ENCODE data around the gene PRADC1. TPM values are rescaled to one million over a fixed set of nuclear protein-coding genes. Genes with fewer than 3 reads are reported as not detected.

The PRADC1 gene
- total RNA-seq, 1 experiment from 2014 or later = 9.4 TPM

GRCh38 chr2:73210019-73210418, 23.0 kb downstream of the PRADC1 start:
- no peaks in the 10 kb centered on the region for H4K20me1 ChIP-seq (ENCODE audit: insufficient read depth)
- H3K4me2 ChIP-seq = no peak overlapping the region
- CTCF ChIA-PET = no interaction called here
- H3K4me3 ChIP-seq = no peak overlapping the region
- POLR2A ChIA-PET (ENCODE audit: unreplicated experiment) = no interaction called here
- BruUV-seq (replicated peaks) = no TSS peak
- TF ChIP-seq EZH2 (IDR thresholded peaks at IDR 0.05; ENCODE audit: low read depth) = no peak
- TF ChIP-seq CTCF (conservative IDR thresholded peaks at IDR 0.05) = no peak
- DNase-seq = no peak
- intact Hi-C loops (cut with micrococcal nuclease; ENCODE audit: unreplicated experiment) = no loop called here
- no peaks in the 10 kb centered on the region for H3K9me3 ChIP-seq (ENCODE audit: insufficient read depth, low read depth)
- H3F3A ChIP-seq (ENCODE audit: insufficient read depth, low read depth) = peaks cover 10% of the 10 kb centered on the region
- H3K79me2 ChIP-seq (ENCODE audit: low read depth) = peaks cover 7% of the 10 kb centered on the region
- H2AFZ ChIP-seq = no peak overlapping the region
- H3K4me1 ChIP-seq (replicated peaks; ENCODE audit: insufficient read depth) = peaks cover 3% of the 10 kb centered on the region; the same call in 1 of the 2 replicates
- H3K27ac ChIP-seq = no peak overlapping the region
- H3K36me3 ChIP-seq (ENCODE audit: low read depth) = no peaks in the 10 kb centered on the region
- H3K9me2 ChIP-seq (ENCODE audit: insufficient read depth) = no peaks in the 10 kb centered on the region
- H3K27me3 ChIP-seq (ENCODE audit: insufficient read depth, low read depth) = no peaks in the 10 kb centered on the region

- DNase-seq = no peak
- Histone ChIP-seq H3K36me3 (ENCODE audit: low read depth) (no peaks in the 10 kb centered on the region), H3K9me2 (ENCODE audit: insufficient read depth) (no peaks in the 10 kb centered on the region), H3K27me3 (ENCODE audit: insufficient read depth, low read depth) (no peaks in the 10 kb centered on the region), H3K79me2 (ENCODE audit: low read depth) (no peaks in the 10 kb centered on the region), H3K9me3 (ENCODE audit: insufficient read depth, low read depth) (no peaks in the 10 kb centered on the region), H3K27ac (no peak overlapping the region), H3K4me3 (no peak overlapping the region), H3F3A (ENCODE audit: insufficient read depth, low read depth) (peaks cover 6% of the 10 kb centered on the region), H3K4me1 (replicated peaks; ENCODE audit: insufficient read depth) (peaks cover 5% of the 10 kb centered on the region; the same call in 1 of the 2 replicates), H3K4me2 (no peak overlapping the region), H4K20me1 (ENCODE audit: insufficient read depth) (no peaks in the 10 kb centered on the region), H2AFZ (no peak overlapping the region)
- CTCF ChIA-PET = interaction anchor here (0.7 kb wide), 1 partner anchor 116 kb away, joined by 16 read pairs; no protein-coding TSS in a partner anchor
- BruUV-seq (replicated peaks) = no TSS peak
- intact Hi-C loops (cut with micrococcal nuclease; ENCODE audit: unreplicated experiment) = no loop called here
- POLR2A ChIA-PET (ENCODE audit: unreplicated experiment) = no interaction called here
- TF ChIP-seq CTCF (conservative IDR thresholded peaks at IDR 0.05) (no peak), EZH2 (IDR thresholded peaks at IDR 0.05; ENCODE audit: low read depth) (no peak)
These were observed 24.8 kb downstream of the PRADC1 start for GRCh38 chr2:73208258-73208657.

GRCh38 chr2:73205611-73206010, 27.4 kb downstream of the PRADC1 start:
- DNase-seq = no peak
- no peaks in the 10 kb centered on the region for H3K9me3 ChIP-seq (ENCODE audit: insufficient read depth, low read depth)
- ChIA-PET POLR2A (ENCODE audit: unreplicated experiment) (no interaction called here), CTCF (no interaction called here)
- H3K4me1 ChIP-seq (replicated peaks; ENCODE audit: insufficient read depth) = peaks cover 5% of the 10 kb centered on the region; the same call in 1 of the 2 replicates
- H3K4me2 ChIP-seq = no peak overlapping the region
- no TSS peak for BruUV-seq (replicated peaks)
- no peaks in the 10 kb centered on the region for H3K79me2 ChIP-seq (ENCODE audit: low read depth)
- no peaks in the 10 kb centered on the region for H3K9me2 ChIP-seq (ENCODE audit: insufficient read depth)
- no peak overlapping the region for H3K27ac ChIP-seq
- H4K20me1 ChIP-seq (ENCODE audit: insufficient read depth) = no peaks in the 10 kb centered on the region
- H3K27me3 ChIP-seq (ENCODE audit: insufficient read depth, low read depth) = no peaks in the 10 kb centered on the region
- H2AFZ ChIP-seq = no peak overlapping the region
- intact Hi-C loops (cut with micrococcal nuclease; ENCODE audit: unreplicated experiment) = no loop called here
- peaks cover 5% of the 10 kb centered on the region; the same call in 1 of the 2 replicates for H3F3A ChIP-seq (ENCODE audit: insufficient read depth, low read depth)
- no peak overlapping the region for H3K4me3 ChIP-seq
- no peaks in the 10 kb centered on the region for H3K36me3 ChIP-seq (ENCODE audit: low read depth)
- no peak for TF ChIP-seq CTCF (conservative IDR thresholded peaks at IDR 0.05)
- TF ChIP-seq EZH2 (IDR thresholded peaks at IDR 0.05; ENCODE audit: low read depth) = no peak

All from PC-9 (cell line).